ENCODE measurements around the gene GNGT2. TPM values are rescaled to one million over a fixed set of nuclear protein-coding genes. Genes with fewer than 3 reads are reported as not detected.

The GNGT2 gene
- polyA plus RNA-seq, 4 donors = 1.9 to 3.5 (median 3.0) TPM; not detected in 1

GRCh38 chr17:49249292-49249794 lies 39.0 kb upstream of the GNGT2 start:
- FAIRE-seq (no peak), DNase-seq (no peak)
- Histone ChIP-seq H3K9me3 (ENCODE audit: control insufficient read depth in 2 of 2, insufficient read depth in 1 of 2, low read depth in 1 of 2, low read length in 1 of 2) (no peaks in the 10 kb centered on the region), H3K4me1 (ENCODE audit: control insufficient read depth in 3 of 3, insufficient read depth in 2 of 3, low read depth in 1 of 3, low read length in 2 of 3) (no peaks in the 10 kb centered on the region), H3K27me3 (ENCODE audit: control insufficient read depth in 3 of 3, insufficient read depth in 3 of 3, low read length in 3 of 3) (peaks cover 0 to 6% (median 0%) of the 10 kb centered on the region in 3 donors), H3K36me3 (ENCODE audit: control insufficient read depth in 3 of 3, insufficient read depth in 2 of 3, low read depth in 1 of 3, low read length in 3 of 3) (no peaks in the 10 kb centered on the region), H3K27ac (ENCODE audit: low read depth in 1 of 3, low read length in 2 of 3) (no peak overlapping the region), H3K4me3 (ENCODE audit: low read depth in 1 of 3, low read length in 3 of 3) (no peak overlapping the region)
- 13 to 37% (median 22%) methylated on average over 9 to 10 of the region's 10 CpGs for WGBS, 3 donors

- FAIRE-seq = no peak
- DNase-seq = no peak
- no peaks in the 10 kb centered on the region for H3K9me3 ChIP-seq (ENCODE audit: control insufficient read depth in 2 of 2, insufficient read depth in 1 of 2, low read depth in 1 of 2, low read length in 1 of 2)
- WGBS, 3 donors = 76 to 88% (median 86%) methylated on average over 7 of the region's 7 CpGs
- peaks cover 0 to 6% (median 0%) of the 10 kb centered on the region in 3 donors for H3K27me3 ChIP-seq (ENCODE audit: control insufficient read depth in 3 of 3, insufficient read depth in 3 of 3, low read length in 3 of 3)
- H3K27ac ChIP-seq (ENCODE audit: low read depth in 1 of 3, low read length in 2 of 3) = no peak overlapping the region
- no peaks in the 10 kb centered on the region for H3K36me3 ChIP-seq (ENCODE audit: control insufficient read depth in 3 of 3, insufficient read depth in 2 of 3, low read depth in 1 of 3, low read length in 3 of 3)
- H3K4me3 ChIP-seq (ENCODE audit: low read depth in 1 of 3, low read length in 3 of 3) = no peak overlapping the region
- no peaks in the 10 kb centered on the region for H3K4me1 ChIP-seq (ENCODE audit: control insufficient read depth in 3 of 3, insufficient read depth in 2 of 3, low read depth in 1 of 3, low read length in 2 of 3)
These were observed 37.6 kb upstream of the GNGT2 start for GRCh38 chr17:49247944-49248343.

- H3K36me3 ChIP-seq (ENCODE audit: control insufficient read depth in 3 of 3, insufficient read depth in 2 of 3, low read depth in 1 of 3, low read length in 3 of 3) = no peaks in the 10 kb centered on the region
- H3K27ac ChIP-seq (ENCODE audit: low read depth in 1 of 3, low read length in 2 of 3) = no peak overlapping the region
- 86 to 95% (median 87%) methylated on average over 4 of the region's 4 CpGs for WGBS, 3 donors
- no peaks in the 10 kb centered on the region for H3K4me1 ChIP-seq (ENCODE audit: control insufficient read depth in 3 of 3, insufficient read depth in 2 of 3, low read depth in 1 of 3, low read length in 2 of 3)
- peaks cover 0 to 6% (median 0%) of the 10 kb centered on the region in 3 donors for H3K27me3 ChIP-seq (ENCODE audit: control insufficient read depth in 3 of 3, insufficient read depth in 3 of 3, low read length in 3 of 3)
- FAIRE-seq (no peak), DNase-seq (no peak)
- no peaks in the 10 kb centered on the region for H3K9me3 ChIP-seq (ENCODE audit: control insufficient read depth in 2 of 2, insufficient read depth in 1 of 2, low read depth in 1 of 2, low read length in 1 of 2)
- H3K4me3 ChIP-seq (ENCODE audit: low read depth in 1 of 3, low read length in 3 of 3) = no peak overlapping the region
These were observed 34.5 kb upstream of the GNGT2 start for GRCh38 chr17:49244839-49245238.

GRCh38 chr17:49242813-49243212 lies 32.4 kb upstream of the GNGT2 start:
- WGBS, 3 donors = 85 to 92% (median 88%) methylated on average over 5 of the region's 5 CpGs
- no peak for FAIRE-seq

GRCh38 chr17:49241692-49242397 lies 31.5 kb upstream of the GNGT2 start:
- Histone ChIP-seq H3K36me3 (ENCODE audit: control insufficient read depth in 3 of 3, insufficient read depth in 2 of 3, low read depth in 1 of 3, low read length in 3 of 3) (no peaks in the 10 kb centered on the region), H3K27me3 (ENCODE audit: control insufficient read depth in 3 of 3, insufficient read depth in 3 of 3, low read length in 3 of 3) (no peaks in the 10 kb centered on the region), H3K9me3 (ENCODE audit: control insufficient read depth in 2 of 2, insufficient read depth in 1 of 2, low read depth in 1 of 2, low read length in 1 of 2) (no peaks in the 10 kb centered on the region), H3K27ac (ENCODE audit: low read depth in 1 of 3, low read length in 2 of 3) (no peak overlapping the region), H3K4me1 (ENCODE audit: control insufficient read depth in 3 of 3, insufficient read depth in 2 of 3, low read depth in 1 of 3, low read length in 2 of 3) (no peaks in the 10 kb centered on the region), H3K4me3 (ENCODE audit: low read depth in 1 of 3, low read length in 3 of 3) (no peak overlapping the region)
- 75 to 78% (median 78%) methylated on average over 9 of the region's 9 CpGs for WGBS, 3 donors
- DNase-seq (no peak), FAIRE-seq (no peak)

More at GRCh38 chr17:49242813-49243212, 32.4 kb upstream of the GNGT2 start:
- Histone ChIP-seq H3K4me3 (ENCODE audit: low read depth in 1 of 3, low read length in 3 of 3) (no peak overlapping the region), H3K9me3 (ENCODE audit: control insufficient read depth in 2 of 2, insufficient read depth in 1 of 2, low read depth in 1 of 2, low read length in 1 of 2) (no peaks in the 10 kb centered on the region), H3K4me1 (ENCODE audit: control insufficient read depth in 3 of 3, insufficient read depth in 2 of 3, low read depth in 1 of 3, low read length in 2 of 3) (no peaks in the 10 kb centered on the region), H3K36me3 (ENCODE audit: control insufficient read depth in 3 of 3, insufficient read depth in 2 of 3, low read depth in 1 of 3, low read length in 3 of 3) (no peaks in the 10 kb centered on the region), H3K27me3 (ENCODE audit: control insufficient read depth in 3 of 3, insufficient read depth in 3 of 3, low read length in 3 of 3) (no peaks in the 10 kb centered on the region), H3K27ac (ENCODE audit: low read depth in 1 of 3, low read length in 2 of 3) (no peak overlapping the region)
- no peak for DNase-seq

- no peak overlapping the region for H3K27ac ChIP-seq (ENCODE audit: low read depth in 1 of 3, low read length in 2 of 3)
- no peaks in the 10 kb centered on the region for H3K4me1 ChIP-seq (ENCODE audit: control insufficient read depth in 3 of 3, insufficient read depth in 2 of 3, low read depth in 1 of 3, low read length in 2 of 3)
- WGBS, 3 donors = 89 to 97% (median 92%) methylated on average over 8 of the region's 8 CpGs
- H3K36me3 ChIP-seq (ENCODE audit: control insufficient read depth in 3 of 3, insufficient read depth in 2 of 3, low read depth in 1 of 3, low read length in 3 of 3) = no peaks in the 10 kb centered on the region
- FAIRE-seq (no peak), DNase-seq (no peak)
- H3K4me3 ChIP-seq (ENCODE audit: low read depth in 1 of 3, low read length in 3 of 3) = no peak overlapping the region
- no peaks in the 10 kb centered on the region for H3K9me3 ChIP-seq (ENCODE audit: control insufficient read depth in 2 of 2, insufficient read depth in 1 of 2, low read depth in 1 of 2, low read length in 1 of 2)
- no peaks in the 10 kb centered on the region for H3K27me3 ChIP-seq (ENCODE audit: control insufficient read depth in 3 of 3, insufficient read depth in 3 of 3, low read length in 3 of 3)
These were observed 30.7 kb upstream of the GNGT2 start for GRCh38 chr17:49241040-49241439.

- WGBS, 3 donors = 11 to 52% (median 39%) methylated on average over 1 of the region's 1 CpG
- FAIRE-seq (no peak), DNase-seq (no peak)
- no peaks in the 10 kb centered on the region for H3K4me1 ChIP-seq (ENCODE audit: control insufficient read depth in 3 of 3, insufficient read depth in 2 of 3, low read depth in 1 of 3, low read length in 2 of 3)
- no peaks in the 10 kb centered on the region for H3K27me3 ChIP-seq (ENCODE audit: control insufficient read depth in 3 of 3, insufficient read depth in 3 of 3, low read length in 3 of 3)
- H3K4me3 ChIP-seq (ENCODE audit: low read depth in 1 of 3, low read length in 3 of 3) = no peak overlapping the region
- no peak overlapping the region for H3K27ac ChIP-seq (ENCODE audit: low read depth in 1 of 3, low read length in 2 of 3)
- H3K9me3 ChIP-seq (ENCODE audit: control insufficient read depth in 2 of 2, insufficient read depth in 1 of 2, low read depth in 1 of 2, low read length in 1 of 2) = no peaks in the 10 kb centered on the region
- no peaks in the 10 kb centered on the region for H3K36me3 ChIP-seq (ENCODE audit: control insufficient read depth in 3 of 3, insufficient read depth in 2 of 3, low read depth in 1 of 3, low read length in 3 of 3)
These were observed 30.2 kb upstream of the GNGT2 start for GRCh38 chr17:49240619-49241018.

GRCh38 chr17:49239963-49240362 lies 29.6 kb upstream of the GNGT2 start:
- 90 to 100% (median 92%) methylated on average over 1 of the region's 1 CpG for WGBS, 3 donors
- Histone ChIP-seq H3K36me3 (ENCODE audit: control insufficient read depth in 3 of 3, insufficient read depth in 2 of 3, low read depth in 1 of 3, low read length in 3 of 3) (no peaks in the 10 kb centered on the region), H3K4me1 (ENCODE audit: control insufficient read depth in 3 of 3, insufficient read depth in 2 of 3, low read depth in 1 of 3, low read length in 2 of 3) (no peaks in the 10 kb centered on the region), H3K27ac (ENCODE audit: low read depth in 1 of 3, low read length in 2 of 3) (no peak overlapping the region), H3K9me3 (ENCODE audit: control insufficient read depth in 2 of 2, insufficient read depth in 1 of 2, low read depth in 1 of 2, low read length in 1 of 2) (no peaks in the 10 kb centered on the region), H3K4me3 (ENCODE audit: low read depth in 1 of 3, low read length in 3 of 3) (no peak overlapping the region), H3K27me3 (ENCODE audit: control insufficient read depth in 3 of 3, insufficient read depth in 3 of 3, low read length in 3 of 3) (no peaks in the 10 kb centered on the region)
- FAIRE-seq = no peak
- no peak for DNase-seq

GRCh38 chr17:49235896-49236295 lies 25.5 kb upstream of the GNGT2 start:
- DNase-seq (no peak), FAIRE-seq (no peak)
- WGBS, 3 donors = 78 to 98% (median 81%) methylated on average over 4 of the region's 4 CpGs
- H3K27ac ChIP-seq (ENCODE audit: low read depth in 1 of 3, low read length in 2 of 3) = no peak overlapping the region
- H3K9me3 ChIP-seq (ENCODE audit: control insufficient read depth in 2 of 2, insufficient read depth in 1 of 2, low read depth in 1 of 2, low read length in 1 of 2) = no peaks in the 10 kb centered on the region
- peaks cover 0 to 5% (median 2%) of the 10 kb centered on the region in 3 donors for H3K4me1 ChIP-seq (ENCODE audit: control insufficient read depth in 3 of 3, insufficient read depth in 2 of 3, low read depth in 1 of 3, low read length in 2 of 3)
- no peak overlapping the region for H3K4me3 ChIP-seq (ENCODE audit: low read depth in 1 of 3, low read length in 3 of 3)
- H3K27me3 ChIP-seq (ENCODE audit: control insufficient read depth in 3 of 3, insufficient read depth in 3 of 3, low read length in 3 of 3) = peaks cover 0 to 11% (median 0%) of the 10 kb centered on the region in 3 donors
- H3K36me3 ChIP-seq (ENCODE audit: control insufficient read depth in 3 of 3, insufficient read depth in 2 of 3, low read depth in 1 of 3, low read length in 3 of 3) = no peaks in the 10 kb centered on the region

All from small intestine (tissue), 7 donors.